Fibroblast of lung (primary cell): Measurements from ENCODE around the gene CYP2W1. TPM values are rescaled to one million over a fixed set of nuclear protein-coding genes. Genes with fewer than 3 reads are reported as not detected.

Experiments
- DNase-seq, 2 donors: peaks; one replicate each; pipeline versions ENCODE4 v3.0.0 to v3.0.0-alpha.2; 2010; ENCODE audit warnings: low read depth in 2 of 2
- H2AFZ ChIP-seq: 2 replicates; pipeline ENCODE4 v1.5.1; 2012; ENCODE audit warnings: low read length, control low read depth, inconsistent platforms
- H3K27ac ChIP-seq: 2 replicates; pipeline ENCODE4 v1.5.1; 2011; ENCODE audit warnings: low read length, control low read depth; ENCODE audit not compliant: insufficient read depth
- H3K27me3 ChIP-seq: 2 replicates; pipeline ENCODE4 v1.5.1; 2011; ENCODE audit warnings: mild to moderate bottlenecking, low read length; ENCODE audit not compliant: control insufficient read depth, insufficient read depth
- H3K36me3 ChIP-seq: 2 replicates; pipeline ENCODE4 v1.5.1; 2011; ENCODE audit warnings: low read length; ENCODE audit not compliant: control insufficient read depth, insufficient read depth
- H3K4me1 ChIP-seq: 2 replicates; pipeline ENCODE4 v1.5.1; 2011; ENCODE audit warnings: low read length; ENCODE audit not compliant: control insufficient read depth, insufficient read depth; ENCODE audit errors: extremely low read depth
- H3K4me2 ChIP-seq: 2 replicates; pipeline ENCODE4 v1.5.1; 2011; ENCODE audit warnings: low read length, control low read depth; ENCODE audit not compliant: insufficient read depth; ENCODE audit errors: extremely low read depth
- H3K4me3 ChIP-seq, 4 experiments: fragments of 200-600 bp in 1 of 4; sonication (generic) in 1 of 4; replicated peaks in 1 of 4; 2 replicates each; pipeline ENCODE4 v1.5.1; 2011 to 2016; ENCODE audit warnings: low read length in 4 of 4, low read depth in 3 of 4, mild to moderate bottlenecking in 3 of 4, control low read depth in 2 of 4, inconsistent platforms in 1 of 4, mixed read lengths in 1 of 4; ENCODE audit not compliant: insufficient read depth in 1 of 4; ENCODE audit errors: control extremely low read depth in 1 of 4
- H3K79me2 ChIP-seq: 2 replicates; pipeline ENCODE4 v1.5.1; 2012; ENCODE audit warnings: mild to moderate bottlenecking, low read length, inconsistent platforms; ENCODE audit not compliant: control insufficient read depth, insufficient read depth
- H3K9ac ChIP-seq: 2 replicates; pipeline ENCODE4 v1.5.1; 2011; ENCODE audit warnings: mild to moderate bottlenecking, low read length, control low read depth; ENCODE audit not compliant: insufficient read depth
- H3K9me3 ChIP-seq: 2 replicates; pipeline ENCODE4 v1.5.1; 2012; ENCODE audit warnings: low read depth, low read length; ENCODE audit not compliant: control insufficient read depth, insufficient read depth
- H4K20me1 ChIP-seq: 2 replicates; pipeline ENCODE4 v1.5.1; 2011; ENCODE audit warnings: low read length; ENCODE audit not compliant: control insufficient read depth, insufficient read depth; ENCODE audit errors: extremely low read depth
- EZH2 ChIP-seq: IDR thresholded peaks from 2 replicates; pipeline ENCODE4 v1.5.1; 2012; ENCODE audit warnings: low read length, control low read depth, mild to moderate bottlenecking; ENCODE audit errors: missing control alignments
- polyA plus RNA-seq, 2 donors: library from polyadenylated mRNA; depleted of rRNA in 1 of 2; stranded (reverse) in 1 of 2; unstranded in 1 of 2; fragments of >200 nt; gene quantifications; 2 replicates each; pipeline ENCODE4 v1.2.1, GENCODE V29; 2011 to 2012; ENCODE audit warnings: missing spikeins in 1 of 2
- total RNA-seq: library from RNA; depleted of rRNA; stranded (reverse); fragments of >200 nt; gene quantifications from 2 replicates; pipeline ENCODE4 v1.2.1, GENCODE V29; 2014
- TF ChIP-seq, protein P1 (sequence below), 2 donors: IDR thresholded peaks in 1 of 2; conservative IDR thresholded peaks in 1 of 2; 1 replicate in 1 of 2; 2 replicates in 1 of 2; pipeline ENCODE4 v1.5.1; 2011 to 2012; ENCODE audit warnings: low read length in 2 of 2, control low read depth in 1 of 2, inconsistent platforms in 1 of 2, low read depth in 1 of 2, mild to moderate bottlenecking in 1 of 2

The CYP2W1 gene
- total and polyA plus RNA-seq, 2 donors (not counting 1 experiment from before 2014, with no cell fraction given), result not detected

DNA sequence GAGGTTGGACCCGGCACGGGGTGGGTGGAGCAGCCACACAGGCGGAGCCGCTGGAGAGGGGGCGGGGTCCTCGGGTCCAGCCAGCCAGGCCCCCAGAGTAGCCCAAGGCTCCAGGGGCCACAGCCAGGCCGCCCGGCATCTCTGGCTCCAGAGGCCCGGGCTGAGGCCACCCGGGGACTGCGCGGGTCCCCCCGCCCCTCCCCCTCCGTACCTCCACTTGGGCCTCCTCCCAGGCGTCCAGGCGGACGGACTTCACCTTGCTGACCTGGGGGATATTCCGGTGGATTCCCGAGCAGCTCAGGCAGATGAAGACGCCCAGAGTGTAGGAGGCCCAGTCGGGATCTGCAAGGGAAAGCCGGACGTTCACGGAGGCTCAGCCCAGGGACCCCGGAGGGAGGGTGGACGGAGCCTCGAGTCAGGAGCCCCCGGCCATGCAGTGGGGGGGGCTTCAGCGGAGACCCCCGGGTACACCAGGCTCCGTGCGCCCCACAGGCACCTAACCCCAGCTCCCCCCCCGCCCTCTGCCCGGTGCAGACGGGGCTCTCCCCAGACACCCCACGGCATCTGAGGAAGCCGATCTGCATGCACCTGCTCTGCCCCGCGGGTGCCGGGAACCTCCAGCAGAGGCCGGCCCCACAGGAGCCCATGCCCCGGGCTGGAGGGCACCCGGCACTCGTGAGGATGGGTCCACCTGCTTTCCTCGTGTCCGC is 47.7 kb upstream of the CYP2W1 start:
- H3K27ac ChIP-seq, result no peak overlapping the region
- H3K79me2 ChIP-seq, result no peaks in the 10 kb centered on the region
- TF ChIP-seq, protein P1, sequence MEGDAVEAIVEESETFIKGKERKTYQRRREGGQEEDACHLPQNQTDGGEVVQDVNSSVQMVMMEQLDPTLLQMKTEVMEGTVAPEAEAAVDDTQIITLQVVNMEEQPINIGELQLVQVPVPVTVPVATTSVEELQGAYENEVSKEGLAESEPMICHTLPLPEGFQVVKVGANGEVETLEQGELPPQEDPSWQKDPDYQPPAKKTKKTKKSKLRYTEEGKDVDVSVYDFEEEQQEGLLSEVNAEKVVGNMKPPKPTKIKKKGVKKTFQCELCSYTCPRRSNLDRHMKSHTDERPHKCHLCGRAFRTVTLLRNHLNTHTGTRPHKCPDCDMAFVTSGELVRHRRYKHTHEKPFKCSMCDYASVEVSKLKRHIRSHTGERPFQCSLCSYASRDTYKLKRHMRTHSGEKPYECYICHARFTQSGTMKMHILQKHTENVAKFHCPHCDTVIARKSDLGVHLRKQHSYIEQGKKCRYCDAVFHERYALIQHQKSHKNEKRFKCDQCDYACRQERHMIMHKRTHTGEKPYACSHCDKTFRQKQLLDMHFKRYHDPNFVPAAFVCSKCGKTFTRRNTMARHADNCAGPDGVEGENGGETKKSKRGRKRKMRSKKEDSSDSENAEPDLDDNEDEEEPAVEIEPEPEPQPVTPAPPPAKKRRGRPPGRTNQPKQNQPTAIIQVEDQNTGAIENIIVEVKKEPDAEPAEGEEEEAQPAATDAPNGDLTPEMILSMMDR (conservative IDR thresholded peaks at IDR 0.05 in 1 of 2, IDR thresholded peaks at IDR 0.05 in 1 of 2; ENCODE audit: low read depth in 1 of 2, low read length in 2 of 2), result no peak
- H3K9me3 ChIP-seq, result no peaks in the 10 kb centered on the region
- no peak overlapping the region for H3K4me2 ChIP-seq
- DNase-seq, result no peak
- H4K20me1 ChIP-seq, result no peaks in the 10 kb centered on the region
- no peak overlapping the region for H3K9ac ChIP-seq
- no peak overlapping the region for H3K4me3 ChIP-seq
- no peak overlapping the region for H2AFZ ChIP-seq
- H3K36me3 ChIP-seq, result no peaks in the 10 kb centered on the region
- no peaks in the 10 kb centered on the region for H3K4me1 ChIP-seq
- H3K27me3 ChIP-seq, result no peaks in the 10 kb centered on the region

DNA sequence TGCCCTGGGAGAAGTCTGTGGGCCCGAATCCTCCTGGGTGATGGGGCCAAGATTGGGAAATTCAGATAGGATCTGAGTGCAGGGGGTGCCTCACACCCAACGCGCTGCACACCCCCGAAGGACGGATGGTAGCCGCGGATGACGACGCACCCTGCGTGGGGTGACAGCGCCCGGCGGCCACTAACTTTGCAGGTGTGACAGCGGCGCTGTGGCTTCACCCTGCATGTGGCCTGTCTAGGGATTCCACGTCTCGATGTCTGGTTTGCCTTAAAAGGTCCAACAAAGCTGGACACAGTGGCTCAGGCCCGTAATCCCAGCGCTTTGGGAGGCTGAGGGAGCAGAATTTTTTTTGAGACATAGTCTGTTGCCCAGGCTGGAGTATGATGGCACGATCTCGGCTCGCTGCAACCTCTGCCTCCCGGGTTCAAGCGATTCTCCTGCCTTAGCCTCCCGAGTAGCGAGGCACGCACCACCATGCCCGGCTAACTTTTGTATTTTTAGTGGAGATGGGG is 47.1 kb upstream of the CYP2W1 start:
- H3K4me3 ChIP-seq, result no peak overlapping the region
- no peaks in the 10 kb centered on the region for H3K4me1 ChIP-seq
- H3K4me2 ChIP-seq, result no peak overlapping the region
- no peaks in the 10 kb centered on the region for H3K9me3 ChIP-seq
- no peaks in the 10 kb centered on the region for H4K20me1 ChIP-seq
- TF ChIP-seq EZH2, result no peak
- TF ChIP-seq, protein P1 (conservative IDR thresholded peaks at IDR 0.05 in 1 of 2, IDR thresholded peaks at IDR 0.05 in 1 of 2; ENCODE audit: low read depth in 1 of 2, low read length in 2 of 2), result no peak
- H3K27me3 ChIP-seq, result no peaks in the 10 kb centered on the region
- no peak overlapping the region for H3K9ac ChIP-seq
- H3K36me3 ChIP-seq, result no peaks in the 10 kb centered on the region
- H3K79me2 ChIP-seq, result no peaks in the 10 kb centered on the region
- H2AFZ ChIP-seq, result no peak overlapping the region
- no peak for DNase-seq
- no peak overlapping the region for H3K27ac ChIP-seq

GRCh38 chr7:936386-937054 is 46.5 kb upstream of the CYP2W1 start:
- DNase-seq, result peak; percentile 13 to 48
- H3K4me3 ChIP-seq, result no peak overlapping the region
- no peak overlapping the region for H3K9ac ChIP-seq
- no peaks in the 10 kb centered on the region for H3K4me1 ChIP-seq
- H3K9me3 ChIP-seq, result no peaks in the 10 kb centered on the region
- H3K27me3 ChIP-seq, result no peaks in the 10 kb centered on the region
- no peaks in the 10 kb centered on the region for H4K20me1 ChIP-seq
- H3K4me2 ChIP-seq, result no peak overlapping the region
- H3K79me2 ChIP-seq, result no peaks in the 10 kb centered on the region
- H2AFZ ChIP-seq, result no peak overlapping the region
- no peaks in the 10 kb centered on the region for H3K36me3 ChIP-seq
- TF ChIP-seq, protein P1 (conservative IDR thresholded peaks at IDR 0.05 in 1 of 2, IDR thresholded peaks at IDR 0.05 in 1 of 2; ENCODE audit: low read depth in 1 of 2, low read length in 2 of 2), result no peak
- no peak for TF ChIP-seq EZH2
- H3K27ac ChIP-seq, result no peak overlapping the region
